Vagina (tissue), 2 donors: Measurements from ENCODE around the gene GTF3C4.

Source experiments
- POLR2A ChIP-seq, 2 donors: fragments of 450-650 bp; IDR thresholded peaks; one replicate each; pipeline ENCODE4 v1.6.1; 2017; ENCODE audit warnings: antibody characterized with exemption in 2 of 2, mild to moderate bottlenecking in 2 of 2, moderate library complexity in 2 of 2
- POLR2AphosphoS5 ChIP-seq, 2 donors: sonication (generic); formaldehyde crosslinking; IDR thresholded peaks; one replicate each; pipeline ENCODE4 v1.9.0; 2017; ENCODE audit warnings: antibody characterized with exemption in 2 of 2, mild to moderate bottlenecking in 2 of 2, low read depth in 1 of 2; ENCODE audit not compliant: insufficient read depth in 1 of 2
- TF ChIP-seq, protein P1 (sequence below), 3 experiments: fragments of 450-650 bp in 2 of 3; fragments of 200-600 bp in 1 of 3; sonication (generic) in 1 of 3; IDR thresholded peaks; one replicate each; pipeline ENCODE4 v1.5.1; 2017 to 2019; ENCODE audit warnings: antibody characterized with exemption in 3 of 3, mild to moderate bottlenecking in 2 of 3, moderate library complexity in 2 of 3

DNA sequence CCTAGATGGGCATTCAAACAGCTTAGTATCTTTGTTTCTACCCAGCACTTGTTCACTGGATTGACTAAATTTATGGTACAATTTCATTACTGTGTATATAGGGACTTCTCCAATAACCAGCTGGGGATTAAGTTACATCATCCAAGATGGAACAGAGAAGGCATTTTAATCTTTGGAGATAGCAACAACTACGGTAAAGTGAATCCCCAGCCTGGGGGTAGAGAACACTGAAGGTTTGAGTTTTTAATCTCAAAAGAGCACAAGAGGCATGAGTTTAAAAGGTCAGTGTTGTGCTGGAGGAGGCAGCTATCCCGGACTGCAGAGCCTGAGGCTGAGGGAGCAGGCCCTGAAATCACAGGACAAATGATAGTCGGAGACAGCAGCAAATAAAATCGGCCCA, 29.0 kb upstream of the GTF3C4 start:
- no peak for TF ChIP-seq POLR2AphosphoS5 (IDR thresholded peaks at IDR 0.05; ENCODE audit: insufficient read depth in 1 of 2, low read depth in 1 of 2)
- TF ChIP-seq, protein P1, sequence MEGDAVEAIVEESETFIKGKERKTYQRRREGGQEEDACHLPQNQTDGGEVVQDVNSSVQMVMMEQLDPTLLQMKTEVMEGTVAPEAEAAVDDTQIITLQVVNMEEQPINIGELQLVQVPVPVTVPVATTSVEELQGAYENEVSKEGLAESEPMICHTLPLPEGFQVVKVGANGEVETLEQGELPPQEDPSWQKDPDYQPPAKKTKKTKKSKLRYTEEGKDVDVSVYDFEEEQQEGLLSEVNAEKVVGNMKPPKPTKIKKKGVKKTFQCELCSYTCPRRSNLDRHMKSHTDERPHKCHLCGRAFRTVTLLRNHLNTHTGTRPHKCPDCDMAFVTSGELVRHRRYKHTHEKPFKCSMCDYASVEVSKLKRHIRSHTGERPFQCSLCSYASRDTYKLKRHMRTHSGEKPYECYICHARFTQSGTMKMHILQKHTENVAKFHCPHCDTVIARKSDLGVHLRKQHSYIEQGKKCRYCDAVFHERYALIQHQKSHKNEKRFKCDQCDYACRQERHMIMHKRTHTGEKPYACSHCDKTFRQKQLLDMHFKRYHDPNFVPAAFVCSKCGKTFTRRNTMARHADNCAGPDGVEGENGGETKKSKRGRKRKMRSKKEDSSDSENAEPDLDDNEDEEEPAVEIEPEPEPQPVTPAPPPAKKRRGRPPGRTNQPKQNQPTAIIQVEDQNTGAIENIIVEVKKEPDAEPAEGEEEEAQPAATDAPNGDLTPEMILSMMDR (IDR thresholded peaks at IDR 0.05): no peak
- no peak for TF ChIP-seq POLR2A (IDR thresholded peaks at IDR 0.05)
